OCI-LY1 (cell line): Measurements from ENCODE around the gene ABTB2.

Source experiments
- CTCF ChIP-seq: fragments of 200-600 bp; sonication (generic), shearing (Covaris generic); IDR thresholded peaks from 2 replicates; pipeline ENCODE4 v1.5.1; 2017; ENCODE audit warnings: mild to moderate bottlenecking, antibody characterized with exemption, low read length, moderate library complexity, mixed read lengths
- EZH2 ChIP-seq: fragments of 200-600 bp; sonication (generic), shearing (Covaris generic); IDR thresholded peaks from 2 replicates; pipeline ENCODE4 v1.8.0; 2017; ENCODE audit warnings: borderline replicate concordance, mixed run types, mild to moderate bottlenecking, antibody characterized with exemption, low read length, moderate library complexity, mixed read lengths

DNA sequence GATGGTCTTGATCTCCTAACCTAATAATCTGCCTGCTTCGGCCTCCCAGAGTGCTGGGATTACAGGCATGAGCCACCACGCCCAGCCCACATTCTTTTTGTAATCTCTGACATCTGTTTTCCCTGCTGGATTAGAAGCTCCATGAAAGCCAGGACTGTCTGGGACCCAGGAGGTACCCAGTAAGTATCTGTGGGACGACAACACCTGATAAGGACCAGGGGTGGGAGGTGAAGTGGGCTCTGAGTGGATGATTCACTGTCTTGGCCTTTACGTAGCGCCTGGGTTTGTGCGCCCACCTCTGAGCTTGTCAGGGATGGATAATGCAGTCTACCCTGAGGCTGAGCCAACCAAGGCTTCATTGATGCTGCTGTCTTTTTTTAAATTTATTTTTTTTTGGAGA is 118.8 kb downstream of the ABTB2 start:
- TF ChIP-seq CTCF (no peak), EZH2 (no peak)
